ENCODE data around the gene MSH2.

Gene MSH2

DNA sequence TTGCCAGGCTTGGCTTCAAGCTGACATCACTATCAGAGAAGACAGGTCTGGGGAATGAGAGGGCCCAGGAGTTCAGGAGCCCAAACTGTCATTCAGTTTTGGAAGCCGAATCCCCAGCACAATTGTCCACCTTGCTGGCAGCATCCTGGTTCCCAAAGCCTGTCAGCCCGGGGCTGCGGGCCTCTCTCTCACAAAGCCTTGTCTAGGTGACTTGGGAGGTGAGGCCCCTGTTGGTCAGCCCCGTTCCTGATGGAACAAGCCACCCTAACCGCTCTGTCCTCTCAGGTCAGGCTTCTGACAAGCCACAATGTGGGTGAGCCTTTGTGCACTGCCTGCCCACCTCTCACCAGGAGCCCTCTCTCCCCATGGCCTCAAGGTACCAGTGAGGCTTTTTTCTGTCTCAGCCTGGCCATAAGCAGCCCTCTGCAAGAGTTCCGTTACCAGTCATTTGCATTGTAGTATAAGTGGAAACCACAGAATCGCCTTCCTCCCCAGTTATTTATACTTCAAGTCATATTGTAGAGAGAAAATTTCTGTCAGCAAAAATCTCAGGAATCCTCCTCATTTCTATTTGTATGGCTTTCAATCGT is 100.6 kb downstream of the MSH2 start:
- H3K36me3 ChIP-seq (ENCODE audit: control insufficient read depth, insufficient read depth, low read length) = no peaks in the 10 kb centered on the region
- no peaks in the 10 kb centered on the region for H3K27me3 ChIP-seq (replicated peaks; ENCODE audit: control insufficient read depth, insufficient read depth, low read length)
- DNase-seq (ENCODE audit: extremely low read depth, insufficient read length) = peak; percentile 53
- TF ChIP-seq, protein P1, sequence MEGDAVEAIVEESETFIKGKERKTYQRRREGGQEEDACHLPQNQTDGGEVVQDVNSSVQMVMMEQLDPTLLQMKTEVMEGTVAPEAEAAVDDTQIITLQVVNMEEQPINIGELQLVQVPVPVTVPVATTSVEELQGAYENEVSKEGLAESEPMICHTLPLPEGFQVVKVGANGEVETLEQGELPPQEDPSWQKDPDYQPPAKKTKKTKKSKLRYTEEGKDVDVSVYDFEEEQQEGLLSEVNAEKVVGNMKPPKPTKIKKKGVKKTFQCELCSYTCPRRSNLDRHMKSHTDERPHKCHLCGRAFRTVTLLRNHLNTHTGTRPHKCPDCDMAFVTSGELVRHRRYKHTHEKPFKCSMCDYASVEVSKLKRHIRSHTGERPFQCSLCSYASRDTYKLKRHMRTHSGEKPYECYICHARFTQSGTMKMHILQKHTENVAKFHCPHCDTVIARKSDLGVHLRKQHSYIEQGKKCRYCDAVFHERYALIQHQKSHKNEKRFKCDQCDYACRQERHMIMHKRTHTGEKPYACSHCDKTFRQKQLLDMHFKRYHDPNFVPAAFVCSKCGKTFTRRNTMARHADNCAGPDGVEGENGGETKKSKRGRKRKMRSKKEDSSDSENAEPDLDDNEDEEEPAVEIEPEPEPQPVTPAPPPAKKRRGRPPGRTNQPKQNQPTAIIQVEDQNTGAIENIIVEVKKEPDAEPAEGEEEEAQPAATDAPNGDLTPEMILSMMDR (IDR thresholded peaks at IDR 0.05; ENCODE audit: insufficient read depth, low read length, poor library complexity, severe bottlenecking) = no peak
- H3K4me3 ChIP-seq (replicated peaks; ENCODE audit: low read depth, low read length) = no peak overlapping the region

DNA sequence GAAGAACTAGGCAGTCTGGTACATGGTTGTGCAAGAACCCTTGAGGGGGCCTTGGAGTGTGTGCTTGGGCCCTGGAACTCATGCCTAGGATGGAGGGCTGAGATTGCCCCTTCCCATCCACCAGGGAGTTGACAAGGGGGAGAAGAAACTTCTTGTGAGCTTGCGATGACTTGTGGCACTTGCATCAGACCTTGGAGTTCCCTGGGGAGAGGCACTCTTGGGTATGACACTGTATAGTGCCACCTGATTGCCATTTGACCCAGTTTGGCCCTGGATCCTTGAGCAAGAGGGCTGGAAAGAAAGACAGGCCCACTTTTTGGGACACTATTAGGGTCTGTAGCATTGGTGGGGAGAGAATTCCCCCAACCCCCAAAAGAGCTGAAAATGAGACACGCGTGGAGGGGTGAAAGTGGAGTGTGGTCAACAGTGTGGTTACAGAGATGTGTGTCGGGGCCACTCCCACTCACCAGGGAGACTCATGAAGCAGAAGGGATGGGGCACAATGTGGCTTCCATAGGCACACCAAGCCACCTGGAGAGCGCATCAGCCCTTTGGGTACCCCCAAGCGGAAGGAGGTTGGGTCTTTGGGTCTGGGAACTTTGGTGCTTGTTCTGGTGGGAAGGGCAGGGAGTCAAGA is 101.3 kb downstream of the MSH2 start:
- no peak for DNase-seq (ENCODE audit: extremely low read depth, insufficient read length)
- no peak overlapping the region for H3K4me3 ChIP-seq (replicated peaks; ENCODE audit: low read depth, low read length)
- TF ChIP-seq, protein P1 (IDR thresholded peaks at IDR 0.05; ENCODE audit: insufficient read depth, low read length, poor library complexity, severe bottlenecking) = no peak

DNA sequence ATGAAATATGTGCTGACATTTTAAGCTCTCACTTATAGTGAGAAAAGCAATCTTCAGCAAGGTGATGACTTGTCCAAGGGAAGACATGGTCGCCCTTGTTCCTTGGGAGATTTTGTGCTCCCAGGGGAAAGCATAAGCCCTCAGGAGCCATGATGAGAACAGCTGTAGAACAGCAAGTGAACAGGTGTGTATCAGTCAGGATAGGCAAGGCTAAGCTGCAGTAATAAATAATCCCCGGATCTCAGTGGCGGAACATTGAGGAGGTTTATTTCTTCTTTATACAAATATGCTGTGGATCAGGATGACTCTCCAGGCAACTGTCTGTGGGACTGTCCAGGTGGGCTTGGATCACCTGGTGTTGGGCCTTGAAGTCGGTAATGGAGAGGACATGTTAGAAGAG is 103.1 kb downstream of the MSH2 start:
- no peak for DNase-seq (ENCODE audit: extremely low read depth, insufficient read length)
- TF ChIP-seq, protein P1 (IDR thresholded peaks at IDR 0.05; ENCODE audit: insufficient read depth, low read length, poor library complexity, severe bottlenecking) = no peak
- Histone ChIP-seq H3K36me3 (ENCODE audit: control insufficient read depth, insufficient read depth, low read length) (no peaks in the 10 kb centered on the region), H3K27me3 (replicated peaks; ENCODE audit: control insufficient read depth, insufficient read depth, low read length) (no peaks in the 10 kb centered on the region), H3K4me3 (replicated peaks; ENCODE audit: low read depth, low read length) (no peak overlapping the region)

More for the DNA sequence above, 101.3 kb downstream of the MSH2 start:
- no peaks in the 10 kb centered on the region for H3K27me3 ChIP-seq (replicated peaks; ENCODE audit: control insufficient read depth, insufficient read depth, low read length)
- H3K36me3 ChIP-seq (ENCODE audit: control insufficient read depth, insufficient read depth, low read length) = no peaks in the 10 kb centered on the region

DNA sequence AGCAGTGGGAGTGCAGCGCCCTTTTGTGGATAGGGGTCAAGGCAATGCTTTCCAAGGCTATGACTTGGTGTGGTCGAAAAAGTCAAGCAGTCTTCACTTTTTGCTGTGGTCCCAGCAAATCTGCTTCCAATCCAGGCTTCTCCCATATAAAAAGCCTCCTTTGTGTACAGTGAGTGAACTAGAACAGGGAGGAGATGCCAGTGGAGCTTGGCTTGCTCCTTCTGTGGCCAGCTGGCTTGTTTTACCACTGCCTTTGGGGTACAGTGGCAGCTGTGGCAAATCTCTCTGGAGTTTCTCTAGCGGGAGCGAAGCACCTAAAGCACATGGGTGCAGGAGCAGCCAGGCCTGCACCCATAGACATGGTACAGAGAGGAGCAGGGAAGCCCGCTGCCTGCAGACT is 103.5 kb downstream of the MSH2 start:
- no peak for DNase-seq (ENCODE audit: extremely low read depth, insufficient read length)
- TF ChIP-seq, protein P1 (IDR thresholded peaks at IDR 0.05; ENCODE audit: insufficient read depth, low read length, poor library complexity, severe bottlenecking) = no peak
- Histone ChIP-seq H3K27me3 (replicated peaks; ENCODE audit: control insufficient read depth, insufficient read depth, low read length) (no peaks in the 10 kb centered on the region), H3K36me3 (ENCODE audit: control insufficient read depth, insufficient read depth, low read length) (no peaks in the 10 kb centered on the region), H3K4me3 (replicated peaks; ENCODE audit: low read depth, low read length) (no peak overlapping the region)

DNA sequence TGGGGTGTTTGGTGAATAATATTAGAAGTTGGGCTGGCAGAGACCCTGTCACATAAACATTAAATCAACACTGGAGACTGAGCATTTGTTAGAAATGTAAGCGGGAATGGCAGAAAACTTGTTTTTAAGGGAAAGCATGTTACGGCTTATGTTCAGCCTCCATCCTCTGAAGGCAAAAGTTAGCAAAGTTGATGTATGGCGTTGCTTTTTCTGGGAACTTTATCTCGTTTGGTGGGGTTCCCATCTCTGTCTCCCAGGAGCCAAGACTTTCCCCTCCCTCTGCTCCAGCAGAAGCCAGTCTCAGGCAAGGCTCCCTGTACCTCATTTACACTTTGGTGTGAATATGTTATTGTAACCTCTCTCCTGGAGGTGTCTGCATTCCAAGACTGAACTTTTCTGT is 105.1 kb downstream of the MSH2 start:
- Histone ChIP-seq H3K27me3 (replicated peaks; ENCODE audit: control insufficient read depth, insufficient read depth, low read length) (no peaks in the 10 kb centered on the region), H3K36me3 (ENCODE audit: control insufficient read depth, insufficient read depth, low read length) (no peaks in the 10 kb centered on the region), H3K4me3 (replicated peaks; ENCODE audit: low read depth, low read length) (no peak overlapping the region)
- TF ChIP-seq, protein P1 (IDR thresholded peaks at IDR 0.05; ENCODE audit: insufficient read depth, low read length, poor library complexity, severe bottlenecking) = no peak
- DNase-seq (ENCODE audit: extremely low read depth, insufficient read length) = no peak

All from GM06990 (cell line).